ENCODE results near the gene ZNF629.

The ZNF629 gene

GRCh38 chr16:30779596-30779995 lies 7.4 kb downstream of the ZNF629 start:
- Mint-ChIP-seq H3K4me3 (peak overlapping the region; percentile 32), H3K4me1 (peaks cover 60% of the 10 kb centered on the region), H3K27ac (peak overlapping the region; percentile 100), H3K9me3 (no peaks in the 10 kb centered on the region), H3K36me3 (ENCODE audit: low read depth) (peaks cover 29% of the 10 kb centered on the region), H3K27me3 (ENCODE audit: low read depth, poor library complexity) (peaks cover 3% of the 10 kb centered on the region)
- no peak for TF ChIP-seq CTCF (IDR thresholded peaks at IDR 0.05)
- DNase-seq, result no peak

- peak overlapping the region; percentile 78 for H3K4me3 Mint-ChIP-seq
- TF ChIP-seq CTCF (IDR thresholded peaks at IDR 0.05), result no peak
Observed at GRCh38 chr16:30778549-30779244, 8.3 kb downstream of the ZNF629 start.

GRCh38 chr16:30777591-30778297 lies 9.3 kb downstream of the ZNF629 start:
- Mint-ChIP-seq H3K9me3 (no peaks in the 10 kb centered on the region), H3K4me3 (peak overlapping the region; percentile 94), H3K4me1 (peaks cover 60% of the 10 kb centered on the region), H3K27ac (peak overlapping the region; percentile 100), H3K36me3 (ENCODE audit: low read depth) (peaks cover 28% of the 10 kb centered on the region), H3K27me3 (ENCODE audit: low read depth, poor library complexity) (peaks cover 3% of the 10 kb centered on the region)
- TF ChIP-seq CTCF (IDR thresholded peaks at IDR 0.05), result no peak
- DNase-seq, result peak; percentile 25

More at GRCh38 chr16:30778549-30779244, 8.3 kb downstream of the ZNF629 start:
- Mint-ChIP-seq H3K36me3 (ENCODE audit: low read depth) (peaks cover 29% of the 10 kb centered on the region), H3K9me3 (no peaks in the 10 kb centered on the region), H3K27ac (peak overlapping the region; percentile 100), H3K27me3 (ENCODE audit: low read depth, poor library complexity) (peaks cover 3% of the 10 kb centered on the region), H3K4me1 (peaks cover 60% of the 10 kb centered on the region)
- DNase-seq, result peak; percentile 70

GRCh38 chr16:30775392-30776188 lies 11.4 kb downstream of the ZNF629 start:
- peaks cover 6% of the 10 kb centered on the region for H3K27me3 Mint-ChIP-seq (ENCODE audit: low read depth, poor library complexity)
- H3K9me3 Mint-ChIP-seq, result no peaks in the 10 kb centered on the region
- no peak for TF ChIP-seq CTCF (IDR thresholded peaks at IDR 0.05)
- DNase-seq, result peak; percentile 82
- peaks cover 32% of the 10 kb centered on the region for H3K36me3 Mint-ChIP-seq (ENCODE audit: low read depth)
- peaks cover 53% of the 10 kb centered on the region for H3K4me1 Mint-ChIP-seq
- peak overlapping the region; percentile 98 for H3K27ac Mint-ChIP-seq
- H3K4me3 Mint-ChIP-seq, result peak overlapping the region; percentile 94

GRCh38 chr16:30775131-30775391 lies 11.9 kb downstream of the ZNF629 start:
- H3K27ac Mint-ChIP-seq, result peak overlapping the region; percentile 98
- peaks cover 35% of the 10 kb centered on the region for H3K36me3 Mint-ChIP-seq (ENCODE audit: low read depth)
- peaks cover 6% of the 10 kb centered on the region for H3K27me3 Mint-ChIP-seq (ENCODE audit: low read depth, poor library complexity)
- peak overlapping the region; percentile 94 for H3K4me3 Mint-ChIP-seq
- no peak for TF ChIP-seq CTCF (IDR thresholded peaks at IDR 0.05)
- no peaks in the 10 kb centered on the region for H3K9me3 Mint-ChIP-seq
- no peak for DNase-seq
- peaks cover 50% of the 10 kb centered on the region for H3K4me1 Mint-ChIP-seq
